NCI-H1436 treated with DMSO at 0.1 percent for 48 hours (cell line): ENCODE data around the gene MDFIC.

Experiments used
- DNase-seq: peaks from one replicate; lab custom pipeline; 2025; lab: John Stamatoyannopoulos, UW

Gene MDFIC

GRCh38 chr7:114925434-114925833, 3.5 kb downstream of the MDFIC start:
- DNase-seq = no peak

GRCh38 chr7:114928060-114928459, 6.2 kb downstream of the MDFIC start:
- DNase-seq = no peak

DNA sequence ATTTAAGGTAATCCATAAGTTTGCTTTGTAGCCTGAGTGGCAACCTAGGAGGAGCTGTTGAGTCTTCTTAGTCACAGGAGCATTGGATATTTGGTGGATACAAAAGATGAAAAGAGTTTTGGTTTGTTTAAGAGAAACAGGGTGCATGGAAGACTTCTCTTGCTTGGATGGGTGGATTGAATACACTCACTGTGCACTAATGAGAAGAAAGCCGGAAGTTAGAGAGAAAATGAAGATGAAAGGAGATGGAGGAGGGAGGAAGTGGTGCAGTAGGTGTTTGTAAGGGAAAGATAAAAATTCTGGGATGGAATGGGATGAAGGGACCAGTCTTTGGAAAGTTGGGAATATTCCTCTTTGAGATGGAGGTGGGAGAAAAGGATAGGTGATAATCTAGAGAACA, 7.7 kb downstream of the MDFIC start:
- DNase-seq = no peak

DNA sequence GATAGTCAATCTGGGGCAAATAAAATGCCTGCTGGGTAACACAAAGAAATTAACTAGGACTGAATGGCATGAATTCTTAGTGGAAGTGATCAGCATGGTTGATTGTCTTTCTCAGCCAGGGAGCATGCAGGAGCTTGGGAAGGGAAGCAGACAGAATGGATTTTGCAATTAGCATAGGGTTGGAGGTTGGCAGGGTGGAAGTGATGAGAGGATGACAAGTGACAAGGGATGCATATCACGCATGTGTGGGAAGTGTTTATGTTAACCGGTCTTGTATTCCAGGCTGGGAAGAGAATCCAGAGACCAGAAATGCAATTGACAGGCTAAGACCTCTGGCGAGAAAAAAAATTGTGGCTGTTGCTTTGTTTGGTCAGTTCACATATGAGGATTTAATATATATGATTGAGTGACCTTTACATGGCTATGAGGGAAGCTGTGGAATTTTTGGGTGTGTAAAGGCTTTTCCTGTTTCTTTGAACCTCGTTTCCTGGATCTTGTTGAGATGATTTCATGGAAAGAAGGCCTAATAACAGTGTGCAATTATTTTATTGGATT, 8.3 kb downstream of the MDFIC start:
- no peak for DNase-seq

DNA sequence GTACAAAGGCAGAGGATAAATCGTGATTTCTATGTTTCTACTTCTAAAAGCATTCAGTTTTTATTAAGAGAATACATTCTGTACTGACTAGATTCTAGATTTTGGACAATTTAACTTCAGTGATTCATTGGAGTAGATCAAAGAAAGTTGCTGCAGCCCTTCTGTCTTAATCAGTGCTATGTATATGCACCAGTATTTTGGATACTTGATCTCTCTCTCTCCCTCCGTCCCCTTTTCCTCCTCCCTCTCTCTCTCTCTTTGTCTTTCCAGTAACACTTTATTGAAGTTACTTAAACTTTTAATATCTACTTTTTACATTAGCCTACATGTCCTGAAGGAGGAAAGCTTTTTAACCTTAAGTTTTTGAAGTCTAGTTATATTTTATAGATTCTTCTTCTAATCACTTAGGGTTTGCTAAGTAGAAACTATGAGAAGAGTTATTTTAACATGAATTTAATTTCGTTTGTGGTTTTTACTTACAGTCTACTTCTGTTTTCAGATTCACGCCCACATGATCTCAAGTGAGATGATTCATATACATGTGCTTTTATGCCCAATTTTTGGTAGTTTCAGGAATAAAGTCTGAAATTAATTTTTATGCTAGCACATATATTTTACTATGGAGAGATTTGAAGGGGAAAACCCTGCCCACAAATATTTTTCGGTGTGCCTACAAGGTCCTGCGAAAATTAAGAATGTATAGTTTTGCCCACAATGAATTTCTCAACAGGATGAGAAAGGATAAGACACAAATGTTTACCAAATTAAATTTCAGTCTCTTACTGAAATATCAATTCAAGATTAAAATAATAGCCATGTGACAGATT, 9.1 kb downstream of the MDFIC start:
- DNase-seq = no peak

- DNase-seq = no peak
These were observed 9.7 kb downstream of the MDFIC start for GRCh38 chr7:114931656-114932011.

GRCh38 chr7:114932991-114933390, 11.1 kb downstream of the MDFIC start:
- no peak for DNase-seq

DNA sequence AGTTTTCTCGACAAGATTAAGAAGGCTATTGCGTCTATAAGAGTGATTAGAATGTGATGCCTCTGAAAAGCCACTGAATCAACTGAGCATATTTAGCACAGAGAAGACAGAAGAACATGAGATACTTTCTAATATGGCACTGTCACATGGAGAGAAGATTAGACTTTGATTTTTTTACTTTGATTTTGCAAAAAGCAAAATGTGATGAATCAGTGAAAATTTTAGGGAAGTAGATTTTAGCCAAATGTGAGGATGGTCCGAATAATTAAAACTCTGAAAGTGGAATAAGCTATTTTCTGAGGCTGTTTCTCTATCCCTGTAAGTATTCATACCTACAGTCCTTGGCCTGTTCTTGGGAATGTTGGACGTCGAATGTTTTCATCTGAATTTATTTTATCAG, 11.8 kb downstream of the MDFIC start:
- DNase-seq = no peak

DNA sequence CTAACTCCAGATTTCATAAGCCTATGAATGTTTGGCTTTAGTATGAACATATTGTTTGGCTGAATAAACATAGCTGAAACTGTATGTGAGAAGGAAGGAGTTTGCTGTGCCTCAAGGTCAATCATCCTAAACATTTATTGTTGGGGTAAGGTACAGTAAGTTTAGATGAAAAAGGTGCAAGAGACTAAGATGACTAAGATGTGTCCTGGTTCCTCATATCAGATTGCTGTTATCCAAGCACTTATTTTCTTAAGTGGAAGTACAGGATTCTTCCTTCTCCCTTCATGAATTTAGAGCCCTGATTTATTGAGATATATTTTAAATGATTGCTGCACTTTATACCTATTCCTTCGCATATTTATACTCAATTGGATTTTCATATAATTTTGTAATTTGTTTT, 12.2 kb downstream of the MDFIC start:
- no peak for DNase-seq

DNA sequence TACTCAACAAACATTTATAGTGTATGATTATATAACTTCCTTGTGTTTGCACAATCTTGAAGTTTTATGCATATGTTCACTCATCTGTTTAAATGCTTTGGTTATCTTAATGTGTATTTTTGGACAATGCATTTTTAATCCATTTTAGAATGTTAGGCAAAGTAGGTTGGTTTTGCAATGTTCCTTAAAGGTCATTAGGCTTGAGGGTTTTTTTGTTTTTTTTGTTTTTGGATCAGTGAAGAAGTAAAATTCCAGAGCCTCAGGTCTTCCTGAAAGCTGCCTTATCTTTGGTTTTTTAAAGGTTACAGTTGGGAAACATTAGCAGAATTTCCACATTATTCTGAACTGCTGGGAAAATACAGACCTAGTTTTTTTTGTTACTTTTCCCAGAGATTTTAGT, 12.8 kb downstream of the MDFIC start:
- DNase-seq = no peak

- no peak for DNase-seq
These were observed 14.6 kb downstream of the MDFIC start for GRCh38 chr7:114936471-114936870.

DNA sequence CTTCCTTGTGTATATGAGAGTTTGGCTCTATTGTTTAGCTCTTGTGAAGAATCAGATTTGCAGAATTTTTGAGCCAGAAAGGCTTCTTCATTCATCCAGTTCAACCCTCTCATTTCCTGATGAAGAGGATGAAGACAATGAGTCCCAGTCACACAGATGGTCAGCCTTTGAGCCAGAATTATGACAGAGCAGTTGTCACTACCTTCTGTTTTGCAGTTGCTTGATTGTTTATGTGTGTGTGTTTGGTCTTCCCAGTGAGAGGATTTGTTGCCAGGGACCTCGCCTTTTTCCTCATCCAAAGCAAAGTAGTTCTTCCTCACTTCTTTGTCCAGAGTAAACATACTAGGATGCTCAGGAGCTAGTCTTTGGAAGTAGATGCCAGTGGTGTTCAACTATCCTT, 15.6 kb downstream of the MDFIC start:
- no peak for DNase-seq

GRCh38 chr7:114938785-114939184, 16.9 kb downstream of the MDFIC start:
- DNase-seq = no peak

GRCh38 chr7:114939484-114940097, 17.7 kb downstream of the MDFIC start:
- no peak for DNase-seq

DNA sequence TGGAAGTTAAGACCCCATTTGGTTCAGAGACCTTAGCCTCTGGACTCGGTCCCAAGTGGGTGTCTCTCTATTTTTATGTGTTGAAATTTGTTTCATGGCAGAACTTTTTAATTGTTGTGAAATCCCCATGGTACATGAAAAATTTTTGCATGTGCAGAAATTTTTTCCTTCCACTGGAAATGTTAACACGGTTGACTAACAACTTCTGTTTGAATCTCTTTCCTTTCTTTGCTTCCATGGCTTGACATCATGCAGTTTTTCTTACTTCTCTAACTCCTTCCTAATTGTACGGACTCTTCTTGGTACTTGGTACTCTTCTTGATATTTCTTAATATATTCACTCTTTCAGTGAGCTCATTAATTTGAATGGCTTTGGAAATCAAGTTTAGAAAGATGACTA, 18.3 kb downstream of the MDFIC start:
- DNase-seq = no peak

DNA sequence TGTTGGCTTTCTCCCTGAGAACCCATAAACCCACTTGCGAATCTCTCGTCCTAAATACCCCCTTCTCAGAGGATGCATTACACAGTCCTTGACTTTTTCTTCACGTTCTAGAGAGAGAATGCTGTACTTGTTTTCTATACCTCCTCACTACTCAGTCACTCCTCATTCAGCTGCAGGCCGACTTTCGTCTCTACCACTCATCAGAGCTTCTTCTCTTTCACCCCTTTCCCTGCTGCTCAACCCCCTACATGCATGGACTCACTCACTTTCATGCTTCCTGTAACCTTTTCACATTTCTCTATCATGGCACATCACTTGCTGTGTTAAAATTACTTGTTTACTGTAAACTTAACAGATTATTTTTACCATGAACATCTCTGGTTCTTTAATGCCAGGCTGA, 19.8 kb downstream of the MDFIC start:
- DNase-seq = no peak

DNA sequence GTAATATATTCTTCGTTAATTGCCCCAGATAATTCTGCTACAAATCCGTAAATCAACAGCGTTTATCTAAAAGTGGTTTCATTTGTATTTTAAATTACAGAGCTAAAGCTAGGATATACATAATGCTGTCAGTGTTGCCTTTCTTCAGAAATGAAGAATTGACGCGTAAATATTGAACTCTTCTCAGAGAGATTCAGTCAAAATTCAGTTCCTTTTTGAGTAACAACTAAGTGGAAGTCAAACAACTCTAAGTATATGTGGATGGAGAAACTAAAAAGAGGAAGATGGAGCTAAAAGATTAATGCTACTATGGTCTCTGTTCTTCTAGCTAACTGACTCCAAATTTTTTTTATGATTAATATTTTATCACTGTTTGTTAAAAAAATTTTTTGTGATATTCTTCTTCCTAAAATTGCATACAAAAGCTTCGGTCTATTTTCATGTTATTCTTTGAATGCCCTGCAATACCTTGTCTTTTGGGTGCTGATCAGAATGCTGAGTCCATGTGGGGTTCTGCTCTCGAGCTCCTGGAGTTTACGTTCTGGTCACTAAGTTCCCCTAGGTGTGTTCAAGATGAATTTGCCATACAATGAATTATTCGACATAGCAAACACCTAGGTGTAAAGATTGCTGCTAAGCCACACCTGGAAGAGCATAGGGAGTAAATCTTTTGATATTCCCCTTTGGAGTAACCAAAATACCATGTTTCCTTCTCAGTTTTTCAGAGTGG, 20.7 kb downstream of the MDFIC start:
- DNase-seq = no peak

- DNase-seq = no peak
These were observed 21.6 kb downstream of the MDFIC start for GRCh38 chr7:114943530-114943929.

DNA sequence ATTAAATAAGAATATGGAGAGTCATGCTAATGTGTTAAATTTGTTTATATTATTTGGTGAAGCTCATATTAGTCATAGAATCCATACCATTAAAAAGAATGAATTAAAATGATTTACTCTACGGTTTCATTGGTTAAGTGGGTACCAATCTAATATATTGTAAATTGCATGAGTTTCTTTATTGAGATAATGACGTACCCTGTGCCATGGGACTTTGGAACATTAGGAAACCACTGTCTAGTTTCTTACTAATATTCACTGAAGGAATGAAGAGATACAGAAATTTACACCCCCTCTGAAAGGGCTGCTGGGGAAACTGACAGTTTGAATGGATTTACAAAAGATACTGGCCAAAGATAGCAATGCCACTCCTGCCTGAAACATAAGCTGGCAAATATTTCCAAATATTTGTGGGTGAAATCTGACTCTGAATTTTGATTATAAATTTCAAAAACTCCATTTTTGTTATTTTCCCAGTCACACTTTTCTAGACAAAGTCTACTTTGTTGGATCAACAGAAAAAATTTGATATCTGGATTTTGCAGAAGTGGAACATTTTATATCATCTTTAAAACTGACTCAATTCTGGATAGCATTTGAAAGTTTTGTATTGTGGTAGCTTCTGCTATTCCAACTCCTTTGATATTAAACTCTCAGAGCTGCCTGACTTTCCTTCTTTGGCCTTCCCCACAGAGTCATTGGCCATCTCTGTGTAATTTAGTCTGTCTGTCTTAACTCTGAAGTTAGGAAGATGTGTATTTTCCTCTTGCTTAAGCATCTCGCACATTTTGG, 22.3 kb downstream of the MDFIC start:
- DNase-seq = no peak

DNA sequence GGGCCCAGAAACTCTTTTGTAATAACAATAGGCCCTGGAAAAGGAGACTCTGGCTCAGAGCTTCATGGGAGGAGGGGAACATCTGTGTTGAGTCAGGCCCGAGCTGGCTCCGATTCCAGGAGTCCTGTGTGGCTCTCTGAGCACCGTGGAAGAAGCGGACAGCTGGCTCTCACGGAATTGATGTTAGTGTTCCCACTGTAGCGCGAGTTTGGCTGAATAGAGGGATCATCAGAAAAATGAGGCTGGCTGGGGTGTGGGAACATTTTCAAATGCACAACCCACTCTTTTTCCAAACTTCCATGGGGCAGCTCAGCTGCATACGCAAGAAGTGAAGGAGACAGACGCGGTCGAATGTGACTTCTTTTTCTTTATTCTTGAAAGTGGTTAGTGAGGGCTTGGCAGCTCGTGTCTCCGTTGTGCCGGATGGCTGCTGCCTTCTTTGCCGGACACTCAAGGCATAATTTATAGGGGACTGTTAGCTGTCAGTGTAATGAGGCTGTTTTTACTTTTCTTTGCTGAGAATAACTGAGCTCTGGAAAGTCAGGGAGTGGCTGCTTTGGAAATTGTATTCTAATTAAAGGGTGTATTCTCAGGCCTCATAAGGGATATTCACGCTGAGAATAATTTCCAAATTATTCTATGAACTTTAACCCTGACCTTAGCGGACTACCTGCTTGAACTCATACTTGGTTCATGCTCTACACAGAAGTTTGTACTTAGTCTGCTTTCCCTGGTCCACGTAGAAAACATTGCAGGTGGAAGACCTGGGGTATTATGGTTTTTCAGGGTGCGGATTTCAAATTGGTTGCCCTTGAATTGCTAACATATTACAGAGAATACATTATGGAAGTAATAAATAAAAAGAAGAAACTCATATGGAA, 23.1 kb downstream of the MDFIC start:
- DNase-seq = no peak

- DNase-seq = no peak
These were observed 27.3 kb downstream of the MDFIC start for GRCh38 chr7:114949231-114949630.
